ENCODE results near the gene WNT8B. TPM values are rescaled to one million over a fixed set of nuclear protein-coding genes. Genes with fewer than 3 reads are reported as not detected.

WNT8B gene
- total and polyA plus RNA-seq, 9 of the 15 experiments (the other 6 are each of a cell fraction or from before 2014, with no cell fraction given), result not detected

DNA sequence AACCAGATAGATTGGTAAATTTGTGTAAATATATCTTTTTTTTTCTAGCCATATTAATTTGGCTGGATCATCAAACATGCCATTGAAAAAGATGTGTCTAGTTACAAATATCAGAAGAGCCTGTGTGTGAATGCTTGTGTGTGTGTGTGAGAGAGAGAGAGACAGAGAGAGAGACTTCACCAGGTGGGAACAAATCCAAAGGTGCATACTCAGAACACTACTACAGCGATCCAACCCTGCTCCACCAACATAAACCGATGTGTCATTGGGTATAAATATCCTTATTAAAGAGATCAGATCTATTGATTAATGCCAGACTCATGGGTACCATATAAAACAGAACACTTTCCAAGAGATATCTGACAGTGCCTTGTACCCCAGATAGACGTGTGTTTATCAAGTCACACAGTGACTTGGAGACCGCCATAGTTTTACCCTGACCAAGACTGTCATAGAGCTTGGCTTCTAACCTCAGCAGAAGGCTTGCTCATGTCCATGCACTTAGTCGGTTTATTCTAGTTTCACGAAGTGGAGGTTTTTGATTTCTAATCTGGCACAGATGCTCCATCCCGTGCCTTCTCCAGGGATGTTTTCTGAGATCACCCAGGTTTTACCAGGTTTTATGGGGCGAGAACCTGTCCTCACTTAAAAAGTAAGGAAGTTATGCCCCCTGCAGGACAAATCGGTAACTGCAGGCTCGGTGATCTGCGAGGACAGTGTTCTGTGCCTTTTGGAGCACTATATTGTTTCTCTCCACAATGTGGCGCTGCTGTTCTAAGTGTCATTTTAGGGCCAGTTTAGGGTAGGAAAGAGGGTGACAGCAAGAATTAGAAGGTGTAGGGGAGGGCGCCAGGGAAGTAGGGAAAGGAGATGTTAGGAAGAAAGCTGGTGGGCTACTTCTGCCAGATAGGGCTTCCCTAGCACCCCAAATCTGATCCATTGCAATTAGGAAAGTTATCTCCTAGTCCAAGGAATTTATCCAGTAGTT is 29.3 kb upstream of the WNT8B start (continued):
- TF ChIP-seq ZNF766 (CRISPR knock-in tag; conservative IDR thresholded peaks at IDR 0.05) (no peak; the same call in 1 of the 2 replicates), LCOR (CRISPR knock-in tag; IDR thresholded peaks at IDR 0.05) (peak; percentile 31; the same call in 1 of the 2 replicates), EZH2 (IDR thresholded peaks at IDR 0.05; ENCODE audit: borderline replicate concordance, low read depth, low read length) (no peak), BRD9 (IDR thresholded peaks at IDR 0.05; ENCODE audit: low read depth, partially characterized antibody) (peak; percentile 48), RB1 (IDR thresholded peaks at IDR 0.05; ENCODE audit: low read depth) (peak; percentile 23; the same call in 1 of the 2 replicates), ZNF444 (CRISPR knock-in tag; IDR thresholded peaks at IDR 0.05) (no peak), ZNF668 (CRISPR knock-in tag; IDR thresholded peaks at IDR 0.05) (no peak), NR2C2 (CRISPR knock-in tag; IDR thresholded peaks at IDR 0.05) (no peak), NR2C2 (tag; IDR thresholded peaks at IDR 0.05) (no peak), FOXP1 (CRISPR knock-in tag; IDR thresholded peaks at IDR 0.05) (no peak), JUND (IDR thresholded peaks at IDR 0.05; ENCODE audit: borderline replicate concordance, low read depth, low read length) (peak; percentile 20; the same call in 1 of the 2 replicates), JUND (tag; IDR thresholded peaks at IDR 0.05; ENCODE audit: borderline replicate concordance, low read depth, low read length) (no peak; the same call in 2 of the 3 replicates), MCM7 (IDR thresholded peaks at IDR 0.05) (no peak), HNRNPH1 (optimal IDR thresholded peaks at IDR 0.05; ENCODE audit: low read depth, low read length) (no peak), SNAPC5 (CRISPR knock-in tag; IDR thresholded peaks at IDR 0.05) (no peak), SIN3B (IDR thresholded peaks at IDR 0.05; ENCODE audit: low read depth) (no peak), SMC3 (conservative IDR thresholded peaks at IDR 0.05; ENCODE audit: insufficient read depth, low read depth, low read length) (peak; percentile 99), HMG20B (CRISPR knock-in tag; IDR thresholded peaks at IDR 0.05) (no peak), YY1 (IDR thresholded peaks at IDR 0.05; ENCODE audit: borderline replicate concordance in 1 of 3, control insufficient read depth in 1 of 3, extremely low read depth in 1 of 3, insufficient read depth in 3 of 3, insufficient read length in 1 of 3, insufficient replicate concordance in 2 of 3, low read depth in 1 of 3, low read length in 2 of 3) (no peak), MEF2D (tag; conservative IDR thresholded peaks at IDR 0.05; ENCODE audit: low read depth) (no peak), ZNF79 (CRISPR knock-in tag; IDR thresholded peaks at IDR 0.05; ENCODE audit: low read depth) (no peak), LARP7 (IDR thresholded peaks at IDR 0.05) (no peak), ZNF436 (CRISPR knock-in tag; IDR thresholded peaks at IDR 0.05) (no peak)
- TF ChIP-seq, protein P1, sequence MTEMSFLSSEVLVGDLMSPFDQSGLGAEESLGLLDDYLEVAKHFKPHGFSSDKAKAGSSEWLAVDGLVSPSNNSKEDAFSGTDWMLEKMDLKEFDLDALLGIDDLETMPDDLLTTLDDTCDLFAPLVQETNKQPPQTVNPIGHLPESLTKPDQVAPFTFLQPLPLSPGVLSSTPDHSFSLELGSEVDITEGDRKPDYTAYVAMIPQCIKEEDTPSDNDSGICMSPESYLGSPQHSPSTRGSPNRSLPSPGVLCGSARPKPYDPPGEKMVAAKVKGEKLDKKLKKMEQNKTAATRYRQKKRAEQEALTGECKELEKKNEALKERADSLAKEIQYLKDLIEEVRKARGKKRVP (CRISPR knock-in tag; IDR thresholded peaks at IDR 0.05), result no peak
- TF ChIP-seq, protein P2, sequence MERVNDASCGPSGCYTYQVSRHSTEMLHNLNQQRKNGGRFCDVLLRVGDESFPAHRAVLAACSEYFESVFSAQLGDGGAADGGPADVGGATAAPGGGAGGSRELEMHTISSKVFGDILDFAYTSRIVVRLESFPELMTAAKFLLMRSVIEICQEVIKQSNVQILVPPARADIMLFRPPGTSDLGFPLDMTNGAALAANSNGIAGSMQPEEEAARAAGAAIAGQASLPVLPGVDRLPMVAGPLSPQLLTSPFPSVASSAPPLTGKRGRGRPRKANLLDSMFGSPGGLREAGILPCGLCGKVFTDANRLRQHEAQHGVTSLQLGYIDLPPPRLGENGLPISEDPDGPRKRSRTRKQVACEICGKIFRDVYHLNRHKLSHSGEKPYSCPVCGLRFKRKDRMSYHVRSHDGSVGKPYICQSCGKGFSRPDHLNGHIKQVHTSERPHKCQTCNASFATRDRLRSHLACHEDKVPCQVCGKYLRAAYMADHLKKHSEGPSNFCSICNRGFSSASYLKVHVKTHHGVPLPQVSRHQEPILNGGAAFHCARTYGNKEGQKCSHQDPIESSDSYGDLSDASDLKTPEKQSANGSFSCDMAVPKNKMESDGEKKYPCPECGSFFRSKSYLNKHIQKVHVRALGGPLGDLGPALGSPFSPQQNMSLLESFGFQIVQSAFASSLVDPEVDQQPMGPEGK (CRISPR knock-in tag; IDR thresholded peaks at IDR 0.05; ENCODE audit: borderline replicate concordance), result no peak
